ENCODE results near the gene CCDC142. TPM values are rescaled to one million over a fixed set of nuclear protein-coding genes. Genes with fewer than 3 reads are reported as not detected.

Gene CCDC142
- total and polyA plus RNA-seq, 10 of the 15 experiments (the other 5 are each of a cell fraction or from before 2014, with no cell fraction given) = 0.93 to 16.9 (median 9.0) TPM

- peak; percentile 89 for TF ChIP-seq SUZ12 (IDR thresholded peaks at IDR 0.05; ENCODE audit: unreplicated experiment)
- TF ChIP-seq ZBTB11 (CRISPR knock-in tag; IDR thresholded peaks at IDR 0.05) = no peak
- TF ChIP-seq CUX1 (IDR thresholded peaks at IDR 0.05; ENCODE audit: insufficient replicate concordance, low read depth, low read length) = no peak
- TF ChIP-seq ZBTB4 (CRISPR knock-in tag; IDR thresholded peaks at IDR 0.05) = no peak
- TF ChIP-seq EZH2 (IDR thresholded peaks at IDR 0.05; ENCODE audit: borderline replicate concordance, control insufficient read depth, low read depth, low read length) = 0 out of 2 replicates have a peak, but pooled peaks have one; percentile 87
- TF ChIP-seq NBN (IDR thresholded peaks at IDR 0.05) = no peak
- TF ChIP-seq GATAD2B (conservative IDR thresholded peaks at IDR 0.05; ENCODE audit: low read depth) = no peak
- no peak for TF ChIP-seq ESRRA (IDR thresholded peaks at IDR 0.05; ENCODE audit: low read length)
- TF ChIP-seq POLR2A (IDR thresholded peaks at IDR 0.05; ENCODE audit: low read depth, low read length) = peak; percentile 43; the same call in 1 of the 2 replicates
- no peak for TF ChIP-seq CHD4 (IDR thresholded peaks at IDR 0.05)
- peak; percentile 57; the same call in 1 of the 2 replicates for TF ChIP-seq ZBED1 (IDR thresholded peaks at IDR 0.05; ENCODE audit: borderline replicate concordance)
- no peak for TF ChIP-seq SRF (IDR thresholded peaks at IDR 0.05; ENCODE audit: low read depth in 2 of 2, low read length in 2 of 2)
Measured at GRCh38 chr2:74498500-74499266, 15.9 kb upstream of the CCDC142 start (continued).

Measured in GM12878 (cell line).